ENCODE data around the gene CHRM3. TPM values are rescaled to one million over a fixed set of nuclear protein-coding genes. Genes with fewer than 3 reads are reported as not detected.

The CHRM3 gene
- total RNA-seq, 1 donor from 2014 or later, result 6.0 TPM

GRCh38 chr1:239394107-239394506, 7.7 kb downstream of the CHRM3 start:
- no peak for TF ChIP-seq CTCF (IDR thresholded peaks at IDR 0.05)
- Histone ChIP-seq H3K27me3 (ENCODE audit: low read depth) (no peaks in the 10 kb centered on the region), H3K36me3 (no peaks in the 10 kb centered on the region), H3K27ac (no peak overlapping the region), H3K9me3 (no peaks in the 10 kb centered on the region), H3K4me1 (no peaks in the 10 kb centered on the region), H3K4me3 (no peak overlapping the region)
- intact Hi-C loops (cut with DNase I), result no loop called here
- ATAC-seq, result no peak
- no peak for DNase-seq

GRCh38 chr1:239413916-239414315, 27.5 kb downstream of the CHRM3 start:
- DNase-seq, result no peak
- H3K4me1 ChIP-seq, result no peaks in the 10 kb centered on the region
- H3K36me3 ChIP-seq, result no peaks in the 10 kb centered on the region
- no peak for ATAC-seq
- no peaks in the 10 kb centered on the region for H3K27me3 ChIP-seq (ENCODE audit: low read depth)
- TF ChIP-seq CTCF (IDR thresholded peaks at IDR 0.05), result no peak
- no peak overlapping the region for H3K4me3 ChIP-seq
- H3K9me3 ChIP-seq, result no peaks in the 10 kb centered on the region
- H3K27ac ChIP-seq, result no peak overlapping the region
- intact Hi-C loops (cut with DNase I), result no loop called here

DNA sequence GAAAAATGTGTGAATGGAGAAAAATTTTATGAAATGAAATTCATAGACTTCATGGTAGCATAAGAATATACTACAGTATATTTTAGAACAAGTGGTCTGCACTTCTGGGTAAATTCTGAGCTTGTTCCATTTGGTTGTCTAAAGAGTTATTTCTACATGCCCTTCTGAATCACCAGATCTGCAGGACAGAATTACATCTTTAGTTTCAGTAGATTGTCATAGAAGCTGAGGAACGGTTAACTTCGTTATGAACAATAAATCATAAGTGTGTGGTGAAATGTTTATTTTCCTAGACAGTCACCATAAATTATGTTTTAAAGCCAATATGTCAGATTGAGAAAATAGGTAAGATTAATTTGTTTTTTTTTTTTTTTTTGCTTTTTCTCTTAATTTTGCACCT, 30.9 kb downstream of the CHRM3 start:
- Histone ChIP-seq H3K27me3 (ENCODE audit: low read depth) (no peaks in the 10 kb centered on the region), H3K27ac (no peak overlapping the region), H3K4me1 (no peaks in the 10 kb centered on the region), H3K4me3 (no peak overlapping the region), H3K36me3 (no peaks in the 10 kb centered on the region), H3K9me3 (no peaks in the 10 kb centered on the region)
- TF ChIP-seq CTCF (IDR thresholded peaks at IDR 0.05), result no peak
- DNase-seq (no peak), ATAC-seq (no peak)
- intact Hi-C loops (cut with DNase I), result no loop called here

DNA sequence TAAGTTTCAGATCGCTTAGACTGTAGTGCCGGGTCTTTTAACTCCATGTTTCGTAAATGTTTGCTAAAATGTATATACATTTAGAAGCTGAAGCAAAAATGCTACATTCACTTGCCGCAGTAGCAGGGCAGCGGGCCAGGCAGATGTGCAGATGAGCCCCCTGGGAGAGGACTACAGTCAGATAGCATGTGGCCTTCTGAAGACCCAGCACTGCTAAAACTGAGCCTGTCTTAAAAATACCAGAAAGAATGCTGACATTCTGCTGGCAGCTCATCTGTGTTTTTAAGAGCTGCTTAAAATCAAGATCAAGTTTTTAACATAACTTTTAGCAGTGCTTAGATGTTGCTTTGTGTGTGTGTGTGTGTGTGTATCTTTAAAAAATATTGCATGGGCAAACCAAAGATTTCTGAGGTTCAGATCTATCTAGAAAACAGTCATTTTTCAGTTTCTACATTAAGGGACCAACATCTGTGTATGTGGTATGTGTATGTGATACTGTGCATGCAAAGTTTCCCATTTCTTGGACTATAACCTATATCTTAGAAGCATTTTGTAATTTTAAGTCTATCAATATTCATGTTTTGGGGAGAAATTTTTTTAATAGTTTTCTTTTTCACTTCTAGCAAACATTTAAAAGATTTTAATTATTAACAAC, 31.7 kb downstream of the CHRM3 start:
- Histone ChIP-seq H3K27ac (no peak overlapping the region), H3K4me3 (no peak overlapping the region), H3K27me3 (ENCODE audit: low read depth) (no peaks in the 10 kb centered on the region), H3K4me1 (no peaks in the 10 kb centered on the region), H3K36me3 (no peaks in the 10 kb centered on the region), H3K9me3 (no peaks in the 10 kb centered on the region)
- TF ChIP-seq CTCF (IDR thresholded peaks at IDR 0.05), result no peak
- intact Hi-C loops (cut with DNase I), result no loop called here
- ATAC-seq (no peak), DNase-seq (no peak)

DNA sequence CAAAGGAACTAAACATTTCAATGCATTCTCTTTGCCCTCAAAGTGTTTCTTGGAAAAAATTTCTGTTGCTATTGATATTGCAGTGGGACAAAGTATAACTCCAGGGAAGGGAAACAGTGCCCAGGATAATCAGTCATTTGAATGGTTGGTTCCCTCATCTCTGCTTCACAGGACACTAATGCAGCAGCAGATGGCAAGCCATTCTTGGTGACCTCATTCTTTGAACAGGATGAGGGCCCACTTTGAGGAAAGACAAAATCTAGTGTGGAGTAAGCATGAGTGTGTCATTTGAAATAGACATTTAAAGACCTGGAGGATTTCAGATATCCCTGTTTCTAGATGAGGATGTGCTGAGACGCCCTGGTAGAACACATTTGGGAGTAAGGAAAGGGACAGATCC, 32.3 kb downstream of the CHRM3 start:
- ATAC-seq, result no peak

More for the DNA sequence above, 32.3 kb downstream of the CHRM3 start:
- Histone ChIP-seq H3K4me1 (no peaks in the 10 kb centered on the region), H3K36me3 (no peaks in the 10 kb centered on the region), H3K27me3 (ENCODE audit: low read depth) (no peaks in the 10 kb centered on the region), H3K27ac (no peak overlapping the region), H3K9me3 (no peaks in the 10 kb centered on the region), H3K4me3 (no peak overlapping the region)
- intact Hi-C loops (cut with DNase I), result no loop called here
- TF ChIP-seq CTCF (IDR thresholded peaks at IDR 0.05), result no peak
- no peak for DNase-seq
